IMR-90 (cell line): ENCODE data around the gene EML3. TPM values are rescaled to one million over a fixed set of nuclear protein-coding genes. Genes with fewer than 3 reads are reported as not detected.

ENCODE experiments used
- ATAC-seq: fragments of 200-7000 bp; cut with Tn5 transposase; 2 replicates; pipeline ENCODE4 v1.9.1; 2020; ENCODE audit warnings: low read depth, mild to moderate bottlenecking, moderate library complexity
- BruUV-seq: library from RNA; stranded (reverse); fragments of 400-500 nt; replicated peaks from 2 replicates; lab custom pipeline; 2021; lab: Mats Ljungman, UMichigan
- CTCF ChIA-PET: fragments of 300-600 bp; formaldehyde crosslinking; extraction: SDS; loops from one replicate; lab custom pipeline; 2021; ENCODE audit warnings: antibody characterized with exemption; lab: Yijun Ruan, JAX
- POLR2A ChIA-PET: fragments of 300-600 bp; sonication (Branson Sonifier 250); formaldehyde crosslinking; loops from one replicate; lab custom pipeline; 2022; ENCODE audit warnings: antibody characterized with exemption; ENCODE audit not compliant: unreplicated experiment; lab: Charles Lee
- DNase-seq: peaks from one replicate; pipeline ENCODE4 v3.0.0; 2013
- H2AFZ ChIP-seq: replicated peaks from 2 replicates; pipeline ENCODE3; 2013; ENCODE audit warnings: low read length, mild to moderate bottlenecking; ENCODE audit not compliant: poor library complexity
- H2AK5ac ChIP-seq: 2 replicates; pipeline ENCODE4 v1.6.1; 2013; ENCODE audit warnings: low read depth, low read length, inconsistent platforms
- H2AK9ac ChIP-seq: replicated peaks from 2 replicates; pipeline ENCODE3; 2013; ENCODE audit warnings: mild to moderate bottlenecking, low read depth, low read length, moderate library complexity; ENCODE audit not compliant: poor library complexity
- H2BK120ac ChIP-seq: 2 replicates; pipeline ENCODE4 v1.6.1; 2013; ENCODE audit warnings: low read depth, low read length, inconsistent platforms
- H2BK15ac ChIP-seq: 3 replicates; pipeline ENCODE4 v1.6.1; 2013; ENCODE audit warnings: low read depth, low read length, inconsistent platforms
- H2BK20ac ChIP-seq: 2 replicates; pipeline ENCODE4 v1.6.1; 2013; ENCODE audit warnings: low read depth, mild to moderate bottlenecking, inconsistent platforms, low read length, moderate library complexity
- H2BK5ac ChIP-seq: 2 replicates; pipeline ENCODE4 v1.6.1; 2013; ENCODE audit warnings: mild to moderate bottlenecking, low read depth, low read length, inconsistent platforms; ENCODE audit not compliant: poor library complexity, severe bottlenecking
- H3K14ac ChIP-seq: replicated peaks from 2 replicates; pipeline ENCODE4 v1.6.1; 2013; ENCODE audit warnings: low read depth, low read length, inconsistent platforms
- H3K18ac ChIP-seq: 2 replicates; pipeline ENCODE4 v1.6.1; 2013; ENCODE audit warnings: low read depth, low read length, control low read depth
- H3K23ac ChIP-seq: 2 replicates; pipeline ENCODE4 v1.6.1; 2013; ENCODE audit warnings: low read depth, low read length, inconsistent platforms
- H3K27ac ChIP-seq: 2 replicates; pipeline ENCODE4 v1.5.1; 2013; ENCODE audit warnings: mild to moderate bottlenecking, control low read depth, low read length; ENCODE audit not compliant: insufficient read depth
- H3K27me3 ChIP-seq: 2 replicates; pipeline ENCODE4 v1.6.1; 2013; ENCODE audit warnings: low read length; ENCODE audit not compliant: control insufficient read depth, insufficient read depth
- H3K36me3 ChIP-seq: 2 replicates; pipeline ENCODE4 v1.6.1; 2013; ENCODE audit warnings: low read length, mixed read lengths; ENCODE audit not compliant: control insufficient read depth, insufficient read depth
- H3K4ac ChIP-seq: 2 replicates; pipeline ENCODE4 v1.6.1; 2013; ENCODE audit warnings: low read depth, low read length, inconsistent platforms
- H3K4me1 ChIP-seq: 2 replicates; pipeline ENCODE4 v1.6.1; 2013; ENCODE audit warnings: low read length, mixed read lengths; ENCODE audit not compliant: control insufficient read depth, insufficient read depth
- H3K4me2 ChIP-seq: 2 replicates; pipeline ENCODE4 v1.6.1; 2013; ENCODE audit warnings: low read depth, mild to moderate bottlenecking, control low read depth, low read length, moderate library complexity
- H3K4me3 ChIP-seq: 2 replicates; pipeline ENCODE4 v1.5.1; 2013; ENCODE audit warnings: low read depth, mild to moderate bottlenecking, control low read depth, low read length, moderate library complexity; ENCODE audit not compliant: insufficient read depth
- H3K56ac ChIP-seq: 2 replicates; pipeline ENCODE4 v1.6.1; 2013; ENCODE audit warnings: low read length, inconsistent platforms; ENCODE audit not compliant: insufficient read depth; ENCODE audit errors: extremely low read depth
- H3K79me1 ChIP-seq, 2 experiments: 2 replicates each; pipeline ENCODE4 v1.6.1; 2013; ENCODE audit warnings: low read length in 2 of 2, inconsistent platforms in 1 of 2, low read depth in 1 of 2
- H3K9ac ChIP-seq: 2 replicates; pipeline ENCODE4 v1.6.1; 2013; ENCODE audit warnings: low read depth, low read length, control low read depth
- H3K9me1 ChIP-seq: 2 replicates; pipeline ENCODE4 v1.6.1; 2013; ENCODE audit warnings: low read length, inconsistent platforms; ENCODE audit not compliant: insufficient read depth
- H3K9me3 ChIP-seq: 2 replicates; pipeline ENCODE4 v1.6.1; 2013; ENCODE audit warnings: low read length; ENCODE audit not compliant: control insufficient read depth, insufficient read depth
- H4K20me1 ChIP-seq: 2 replicates; pipeline ENCODE4 v1.6.1; 2013; ENCODE audit warnings: low read length, inconsistent platforms; ENCODE audit not compliant: insufficient read depth
- H4K5ac ChIP-seq: 2 replicates; pipeline ENCODE4 v1.6.1; 2013; ENCODE audit warnings: mild to moderate bottlenecking, low read depth, low read length, control low read depth
- H4K8ac ChIP-seq, 2 experiments: 2 replicates each; pipeline ENCODE4 v1.6.1; 2013; ENCODE audit warnings: low read depth in 2 of 2, low read length in 2 of 2, control low read depth in 1 of 2, inconsistent platforms in 1 of 2
- H4K91ac ChIP-seq: 2 replicates; pipeline ENCODE4 v1.6.1; 2013; ENCODE audit warnings: low read depth, low read length, inconsistent platforms; ENCODE audit not compliant: insufficient read depth
- BHLHE40 ChIP-seq: fragments of 150-350 bp; IDR thresholded peaks from 2 replicates; pipeline ENCODE4 v1.6.1; 2016; ENCODE audit warnings: mild to moderate bottlenecking, low read depth, low read length
- CEBPB ChIP-seq: IDR thresholded peaks from 2 replicates; pipeline ENCODE4 v1.6.1; 2012; ENCODE audit warnings: low read depth, low read length, improper control_type of control experiment
- CHD1 ChIP-seq: IDR thresholded peaks from 2 replicates; pipeline ENCODE4 v1.6.1; 2012; ENCODE audit warnings: low read depth, low read length, improper control_type of control experiment
- CTCF ChIP-seq: conservative IDR thresholded peaks from 2 replicates; pipeline ENCODE4 v1.5.1; 2012; ENCODE audit warnings: mild to moderate bottlenecking, low read depth, low read length, improper control_type of control experiment
- ELK1 ChIP-seq: fragments of 150-350 bp; IDR thresholded peaks from 2 replicates; pipeline ENCODE4 v1.6.1; 2016; ENCODE audit warnings: low read depth, mild to moderate bottlenecking, low read length, moderate library complexity, borderline replicate concordance
- FOS ChIP-seq: fragments of 150-350 bp; IDR thresholded peaks from 2 replicates; pipeline ENCODE4 v1.6.1; 2016; ENCODE audit warnings: low read depth, low read length
- MAFK ChIP-seq: IDR thresholded peaks from 2 replicates; pipeline ENCODE4 v1.6.1; 2012; ENCODE audit warnings: low read depth, low read length, improper control_type of control experiment
- MAZ ChIP-seq: IDR thresholded peaks from 2 replicates; pipeline ENCODE4 v1.6.1; 2012; ENCODE audit warnings: low read depth, mild to moderate bottlenecking, low read length, improper control_type of control experiment, moderate library complexity, borderline replicate concordance
- MXI1 ChIP-seq: IDR thresholded peaks from 2 replicates; pipeline ENCODE4 v1.6.1; 2012; ENCODE audit warnings: low read depth, mild to moderate bottlenecking, low read length, moderate library complexity, borderline replicate concordance
- POLR2A ChIP-seq: IDR thresholded peaks from 2 replicates; pipeline ENCODE4 v1.6.1; 2012; ENCODE audit warnings: mild to moderate bottlenecking, low read depth, low read length
- RAD21 ChIP-seq: IDR thresholded peaks from 2 replicates; pipeline ENCODE4 v1.6.1; 2012; ENCODE audit warnings: low read length, improper control_type of control experiment
- RCOR1 ChIP-seq: IDR thresholded peaks from 2 replicates; pipeline ENCODE4 v1.6.1; 2012; ENCODE audit warnings: mild to moderate bottlenecking, low read length, improper control_type of control experiment; ENCODE audit not compliant: insufficient replicate concordance
- RFX5 ChIP-seq: IDR thresholded peaks from 2 replicates; pipeline ENCODE4 v1.8.0; 2012; ENCODE audit warnings: low read depth, mild to moderate bottlenecking, low read length, moderate library complexity
- SMC3 ChIP-seq: fragments of 150-350 bp; IDR thresholded peaks from 2 replicates; pipeline ENCODE4 v1.6.1; 2016; ENCODE audit warnings: low read depth, mild to moderate bottlenecking, antibody characterized with exemption, low read length, moderate library complexity
- USF2 ChIP-seq: fragments of 150-350 bp; IDR thresholded peaks from 2 replicates; pipeline ENCODE4 v1.6.1; 2017; ENCODE audit warnings: mild to moderate bottlenecking, antibody characterized with exemption, low read length, low read depth
- WGBS, 2 experiments: methylation state at CpG; one replicate each; pipeline versions ENCODE4 v1.1.5 to v1.1.7; 2013; ENCODE audit warnings: missing lambda C conversion rate in 2 of 2; ENCODE audit not compliant: insufficient read length in 1 of 2; ENCODE audit errors: extremely low coverage in 2 of 2; 5-methylcytosine and 5-hydroxymethylcytosine counted together
- dilution Hi-C: fragments of 300-500 bp; cut with HindIII; formaldehyde crosslinking; loops from one replicate; pipeline ENCODE4 v1.14.3; 2018; ENCODE audit warnings: low sequenced_read_pairs; ENCODE audit not compliant: unreplicated experiment
- in situ Hi-C: fragments of 300-500 bp; cut with MboI; formaldehyde crosslinking; loops from 3 replicates; pipeline ENCODE4 v1.14.3; 2019; ENCODE audit warnings: low sequenced_read_pairs, inconsistent platforms, mixed read lengths
- intact Hi-C: fragments of 100-400 bp; cut with micrococcal nuclease; formaldehyde crosslinking; loops from 2 replicates; pipeline ENCODE4 v1.10.0; 2022
- polyA plus RNA-seq, 3 experiments: library from polyadenylated mRNA; depleted of rRNA; stranded (reverse); fragments of >200 nt; gene quantifications; 2 replicates each; pipeline ENCODE4 v1.2.3, GENCODE V29; 2012; ENCODE audit warnings: low replicate concordance in 1 of 3
- total RNA-seq: library from RNA; depleted of rRNA; stranded (reverse); fragments of >200 nt; gene quantifications from 2 replicates; pipeline ENCODE4 v1.2.3, GENCODE V29; 2012

Gene EML3
- total and polyA plus RNA-seq, 2 of the 4 experiments (the other 2 are of a cell fraction), result 5.0 to 24.7 TPM

- in situ Hi-C loops (no loop called here), dilution Hi-C loops (no loop called here), intact Hi-C loops (no loop called here)
- Histone ChIP-seq H3K9ac (peak overlapping the region; percentile 96), H2BK15ac (no peak overlapping the region), H3K56ac (peak overlapping the region; percentile 66; the same call in 1 of the 2 replicates), H2BK120ac (peak overlapping the region; percentile 69; the same call in 1 of the 2 replicates), H2BK5ac (peak overlapping the region; percentile 91), H3K9me1 (peaks cover 11% of the 10 kb centered on the region), H3K36me3 (peaks cover 43% of the 10 kb centered on the region), H3K4ac (peak overlapping the region; percentile 99), H2BK20ac (no peak overlapping the region), H4K91ac (peak overlapping the region; percentile 98), H3K23ac (peak overlapping the region; percentile 98), H4K8ac (peak overlapping the region; percentile 97 to 99; a peak in 3 of 4 replicates), H2AK9ac (peak overlapping the region; percentile 100), H2AK5ac (peak overlapping the region; percentile 96), H3K18ac (peak overlapping the region; percentile 4; the same call in 1 of the 2 replicates), H3K9me3 (no peaks in the 10 kb centered on the region), H3K4me1 (peaks cover 12% of the 10 kb centered on the region), H4K5ac (peak overlapping the region; percentile 84), H3K27ac (peak overlapping the region; percentile 91), H2AFZ (peak overlapping the region; percentile 72), H4K20me1 (peaks cover 29% of the 10 kb centered on the region), H3K4me3 (peak overlapping the region; percentile 53), H3K27me3 (no peaks in the 10 kb centered on the region), H3K79me1 (peaks cover 18 to 67% of the 10 kb centered on the region in 2 experiments), H3K4me2 (peak overlapping the region; percentile 81), H3K14ac (peak overlapping the region; percentile 100)
- ChIA-PET POLR2A (interaction anchor here (0.6 to 1.6 kb wide), 2 partner anchors 114 to 135 kb away, joined by 4 to 5 read pairs; partner anchors contain the start of gene LRRN4CL), CTCF (interaction anchor here (1.4 kb wide), 1 partner anchor 14 kb away, joined by 3 read pairs; no protein-coding TSS in a partner anchor)
- DNase-seq (no peak), ATAC-seq (no peak)
- TF ChIP-seq ELK1, result no peak
- TF ChIP-seq MAZ, result no peak
- TF ChIP-seq MAFK, result no peak
- no peak for TF ChIP-seq BHLHE40
- TF ChIP-seq POLR2A, result no peak
- TF ChIP-seq SMC3, result no peak
- no peak for TF ChIP-seq CEBPB
- no peak for TF ChIP-seq MXI1
- no peak for TF ChIP-seq RFX5
- TF ChIP-seq CTCF, result no peak
- TF ChIP-seq RAD21, result no peak
- no peak for TF ChIP-seq USF2
- no peak for TF ChIP-seq CHD1
- no peak for TF ChIP-seq FOS
- no peak for TF ChIP-seq RCOR1
- 71% methylated on average over 10 of the region's 17 CpGs; no CpG with 5 or more reads in 1 of the 2 experiments for WGBS, 2 experiments
- no TSS peak for BruUV-seq
Observed at GRCh38 chr11:62575156-62575555, 37.4 kb downstream of the EML3 start.
